Measurements from ENCODE around the gene PPP1R12C. TPM values are rescaled to one million over a fixed set of nuclear protein-coding genes. Genes with fewer than 3 reads are reported as not detected.

PPP1R12C gene
- total RNA-seq, 2 donors from 2014 or later: 81.2 to 135 TPM

DNA sequence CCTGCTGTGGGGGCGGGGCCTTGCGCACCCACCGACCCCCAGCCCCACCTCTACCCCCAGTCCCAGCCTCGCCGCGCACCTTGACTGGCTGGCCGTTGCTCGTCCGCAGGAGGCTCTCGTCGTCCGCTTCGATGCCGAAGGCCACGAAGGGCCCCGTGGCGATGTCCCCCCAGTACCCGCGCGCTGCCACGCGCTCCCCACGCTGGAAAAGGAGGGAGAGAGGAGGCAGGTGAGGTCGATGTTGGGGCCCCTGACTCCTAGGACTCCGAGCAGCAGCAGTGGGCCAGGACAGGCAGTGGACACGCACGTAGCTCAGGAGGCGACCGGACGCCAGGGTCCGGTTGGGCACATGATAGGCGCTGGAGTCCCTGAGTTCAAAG is 43.5 kb upstream of the PPP1R12C start:
- H3K36me3 ChIP-seq (replicated peaks in 1 of 2; ENCODE audit: insufficient read depth in 1 of 2, low read depth in 2 of 2): no peaks in the 10 kb centered on the region
- no peak overlapping the region for H3K4me3 ChIP-seq
- peaks cover 0 to 38% of the 10 kb centered on the region in 2 donors for H3K27me3 ChIP-seq
- TF ChIP-seq, protein P1, sequence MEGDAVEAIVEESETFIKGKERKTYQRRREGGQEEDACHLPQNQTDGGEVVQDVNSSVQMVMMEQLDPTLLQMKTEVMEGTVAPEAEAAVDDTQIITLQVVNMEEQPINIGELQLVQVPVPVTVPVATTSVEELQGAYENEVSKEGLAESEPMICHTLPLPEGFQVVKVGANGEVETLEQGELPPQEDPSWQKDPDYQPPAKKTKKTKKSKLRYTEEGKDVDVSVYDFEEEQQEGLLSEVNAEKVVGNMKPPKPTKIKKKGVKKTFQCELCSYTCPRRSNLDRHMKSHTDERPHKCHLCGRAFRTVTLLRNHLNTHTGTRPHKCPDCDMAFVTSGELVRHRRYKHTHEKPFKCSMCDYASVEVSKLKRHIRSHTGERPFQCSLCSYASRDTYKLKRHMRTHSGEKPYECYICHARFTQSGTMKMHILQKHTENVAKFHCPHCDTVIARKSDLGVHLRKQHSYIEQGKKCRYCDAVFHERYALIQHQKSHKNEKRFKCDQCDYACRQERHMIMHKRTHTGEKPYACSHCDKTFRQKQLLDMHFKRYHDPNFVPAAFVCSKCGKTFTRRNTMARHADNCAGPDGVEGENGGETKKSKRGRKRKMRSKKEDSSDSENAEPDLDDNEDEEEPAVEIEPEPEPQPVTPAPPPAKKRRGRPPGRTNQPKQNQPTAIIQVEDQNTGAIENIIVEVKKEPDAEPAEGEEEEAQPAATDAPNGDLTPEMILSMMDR (IDR thresholded peaks at IDR 0.05): no peak
- TF ChIP-seq POLR2A (IDR thresholded peaks at IDR 0.05): no peak
- 15 to 41% methylated on average over 8 to 32 of the region's 32 CpGs for WGBS, 2 donors
- H3K9me3 ChIP-seq: no peaks in the 10 kb centered on the region
- H3K27ac ChIP-seq: no peak overlapping the region
- ATAC-seq (no peak), DNase-seq (no peak)
- intact Hi-C loops (cut with DNase I): no loop called here
- peaks cover 14% of the 10 kb centered on the region for H3K4me1 ChIP-seq

DNA sequence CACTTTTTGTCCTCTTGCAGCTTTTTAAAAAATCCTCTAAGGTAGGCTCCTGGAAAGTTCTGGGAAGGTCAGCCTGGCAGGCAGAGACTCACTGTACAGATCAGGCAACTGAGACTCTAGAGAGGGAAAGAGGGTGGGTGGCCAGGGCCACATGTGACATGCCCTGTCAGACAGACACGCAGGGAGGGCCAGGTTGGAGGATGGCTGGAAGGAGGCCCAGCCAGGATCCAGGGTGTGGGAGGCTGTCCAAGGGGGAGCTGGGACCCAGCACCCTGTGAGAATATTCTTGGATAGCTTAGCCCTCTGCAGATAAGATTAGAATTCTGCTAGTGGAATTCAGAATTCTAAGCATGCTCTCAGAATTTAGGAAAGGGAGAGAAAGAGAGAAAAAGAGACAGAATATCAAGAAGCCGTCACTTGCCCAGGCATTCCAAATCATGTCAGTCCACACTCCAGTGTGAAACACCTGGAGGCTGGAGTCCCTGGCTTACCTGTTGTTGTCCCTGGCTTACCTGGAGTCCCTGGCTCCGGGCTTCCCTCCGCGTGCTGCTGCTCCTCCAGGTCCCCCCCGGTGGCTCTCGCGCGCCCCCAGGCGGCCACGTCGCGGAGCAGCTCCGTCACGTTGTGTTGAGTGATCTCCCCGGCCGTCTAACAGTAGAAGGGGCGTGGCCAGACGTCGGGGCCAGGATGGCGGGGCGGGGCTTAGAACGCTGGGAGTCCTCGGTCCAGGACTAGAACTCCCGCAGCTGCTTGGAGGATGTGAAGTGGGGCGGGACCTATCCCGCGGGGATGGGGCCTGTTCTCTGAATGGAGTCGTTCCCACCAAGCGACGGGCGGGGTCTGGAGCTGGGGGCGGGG is 42.9 kb upstream of the PPP1R12C start:
- DNase-seq (peak; percentile 84 to 91 (median 86)), ATAC-seq (peak; percentile 87)
- TF ChIP-seq POLR2A (IDR thresholded peaks at IDR 0.05): no peak
- TF ChIP-seq, protein P1 (IDR thresholded peaks at IDR 0.05): peak; percentile 71 to 85 (median 78)
- Histone ChIP-seq H3K9me3 (no peaks in the 10 kb centered on the region), H3K4me3 (no peak overlapping the region), H3K36me3 (replicated peaks in 1 of 2; ENCODE audit: insufficient read depth in 1 of 2, low read depth in 2 of 2) (no peaks in the 10 kb centered on the region), H3K4me1 (peaks cover 11% of the 10 kb centered on the region), H3K27me3 (peaks cover 0 to 38% of the 10 kb centered on the region in 2 donors), H3K27ac (no peak overlapping the region)
- WGBS, 2 donors: 4 to 20% methylated on average over 5 to 33 of the region's 33 CpGs
- intact Hi-C loops (cut with DNase I): no loop called here

DNA sequence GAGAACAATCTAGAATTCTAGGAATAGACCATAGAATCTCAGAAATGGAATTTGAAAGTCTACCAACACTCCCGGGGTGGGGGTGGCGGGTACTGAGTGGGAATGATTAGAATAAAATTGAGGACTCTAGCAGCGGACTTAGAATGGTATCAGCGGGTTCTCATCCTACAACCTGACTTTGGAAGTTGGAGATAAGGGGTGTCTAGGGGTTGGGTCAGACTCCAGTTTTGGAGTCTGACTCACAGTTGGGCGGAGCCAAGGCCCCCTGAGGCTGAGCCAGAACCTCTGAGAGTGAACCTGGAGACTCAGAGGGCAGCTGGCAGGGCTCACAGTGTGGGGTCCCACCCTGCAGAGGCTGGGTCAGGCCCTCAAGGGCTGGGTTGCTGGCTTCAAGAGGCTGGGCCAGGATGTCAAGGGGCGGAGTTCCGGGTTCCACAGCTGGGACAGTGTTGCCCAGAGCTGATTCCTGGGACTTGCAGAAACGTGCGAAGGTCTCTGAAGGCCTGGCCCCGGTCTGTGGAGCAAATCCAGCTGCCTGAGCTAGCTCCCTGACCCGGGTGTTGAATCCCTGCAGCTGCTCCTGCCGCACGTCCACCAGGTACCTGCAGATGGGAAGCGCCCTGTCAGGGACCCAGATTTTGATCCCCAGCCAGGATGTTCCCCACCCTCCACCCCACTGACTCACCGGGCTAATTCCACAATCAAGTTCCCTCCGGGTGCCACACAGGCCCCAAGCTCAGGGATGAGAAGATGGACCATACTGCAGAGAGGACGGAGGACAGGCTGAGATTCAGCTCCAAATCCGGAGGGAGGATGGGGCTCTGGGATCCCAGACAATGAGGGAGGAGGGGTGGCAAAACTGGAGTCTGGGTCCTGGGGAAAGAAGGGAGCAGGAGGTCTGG is 41.7 kb upstream of the PPP1R12C start:
- WGBS, 2 donors: 64 to 73% methylated on average over 15 to 18 of the region's 18 CpGs
- DNase-seq: no peak
- Histone ChIP-seq H3K27me3 (peaks cover 0 to 38% of the 10 kb centered on the region in 2 donors), H3K36me3 (replicated peaks in 1 of 2; ENCODE audit: insufficient read depth in 1 of 2, low read depth in 2 of 2) (no peaks in the 10 kb centered on the region), H3K9me3 (no peaks in the 10 kb centered on the region), H3K4me3 (no peak overlapping the region), H3K4me1 (peaks cover 11% of the 10 kb centered on the region), H3K27ac (no peak overlapping the region)
- TF ChIP-seq, protein P1 (IDR thresholded peaks at IDR 0.05): no peak
- TF ChIP-seq POLR2A (IDR thresholded peaks at IDR 0.05): no peak
- intact Hi-C loops (cut with DNase I): no loop called here
- no peak for ATAC-seq

GRCh38 chr19:55158423-55158822 is 41.0 kb upstream of the PPP1R12C start:
- intact Hi-C loops (cut with DNase I): no loop called here
- Histone ChIP-seq H3K27ac (no peak overlapping the region), H3K36me3 (replicated peaks in 1 of 2; ENCODE audit: insufficient read depth in 1 of 2, low read depth in 2 of 2) (no peaks in the 10 kb centered on the region), H3K4me3 (no peak overlapping the region), H3K9me3 (no peaks in the 10 kb centered on the region), H3K27me3 (peaks cover 0 to 38% of the 10 kb centered on the region in 2 donors), H3K4me1 (peaks cover 11% of the 10 kb centered on the region)
- 36 to 48% methylated on average over 4 of the region's 4 CpGs for WGBS, 2 donors
- TF ChIP-seq, protein P1 (IDR thresholded peaks at IDR 0.05): no peak
- TF ChIP-seq POLR2A (IDR thresholded peaks at IDR 0.05): no peak
- ATAC-seq (no peak), DNase-seq (no peak)

Data from body of pancreas (tissue), 4 donors.